K562 (cell line): Measurements from ENCODE around the gene CSNK1A1. TPM values are rescaled to one million over a fixed set of nuclear protein-coding genes. Genes with fewer than 3 reads are reported as not detected.

Experiments used
- ATF4 ChIP-seq: fragments of 450-650 bp; formaldehyde crosslinking; IDR thresholded peaks from 2 replicates; pipeline ENCODE4 v1.4.0; 2022; ENCODE audit warnings: mild to moderate bottlenecking, moderate library complexity
- CTCF ChIP-seq, 3 experiments: IDR thresholded peaks in 2 of 3; conservative IDR thresholded peaks in 1 of 3; 2 replicates each; pipeline ENCODE4 v1.5.1; 2011 to 2012; ENCODE audit warnings: low read length in 3 of 3, mild to moderate bottlenecking in 3 of 3, control low read depth in 2 of 3, improper control_type of control experiment in 1 of 3, inconsistent platforms in 1 of 3, low read depth in 1 of 3, mixed read lengths in 1 of 3, moderate library complexity in 1 of 3; ENCODE audit not compliant: insufficient read depth in 2 of 3
- DNMT1 ChIP-seq: fragments of 450-650 bp; IDR thresholded peaks from 2 replicates; pipeline ENCODE4 v1.6.1; 2016; ENCODE audit warnings: antibody characterized with exemption, mild to moderate bottlenecking
- GATAD2B ChIP-seq: fragments of 450-650 bp; IDR thresholded peaks from 2 replicates; pipeline ENCODE4 v1.6.1; 2017; ENCODE audit warnings: mild to moderate bottlenecking, borderline replicate concordance
- HNRNPH1 ChIP-seq: fragments of 200-400 bp; formaldehyde crosslinking; optimal IDR thresholded peaks from 2 replicates; pipeline ENCODE3; 2017; ENCODE audit warnings: low read depth, mild to moderate bottlenecking, low read length, moderate library complexity
- MEF2A ChIP-seq: IDR thresholded peaks from 2 replicates; pipeline ENCODE4 v1.6.1; 2011; ENCODE audit warnings: low read depth, mild to moderate bottlenecking, low read length, moderate library complexity; ENCODE audit not compliant: control insufficient read depth
- NBN ChIP-seq: fragments of 450-650 bp; IDR thresholded peaks from 2 replicates; pipeline ENCODE4 v1.6.1; 2016; ENCODE audit warnings: low read depth, mild to moderate bottlenecking
- NCOA6 ChIP-seq: fragments of 450-650 bp; IDR thresholded peaks from 2 replicates; pipeline ENCODE4 v1.6.1; 2017; ENCODE audit warnings: mild to moderate bottlenecking
- NEUROD1 ChIP-seq: fragments of 150-350 bp; IDR thresholded peaks from 2 replicates; pipeline ENCODE4 v1.6.1; 2014; ENCODE audit warnings: borderline replicate concordance, low read length, low read depth; ENCODE audit not compliant: partially characterized antibody
- NR1H2 ChIP-seq: sonication (generic); formaldehyde crosslinking; IDR thresholded peaks from 2 replicates; pipeline ENCODE4 v1.4.0; 2020; ENCODE audit warnings: mild to moderate bottlenecking, missing genetic modification reagents
- SIRT6 ChIP-seq: IDR thresholded peaks from one replicate; pipeline ENCODE4 v1.6.1; 2012; ENCODE audit warnings: low read depth, mild to moderate bottlenecking, control low read depth, inconsistent platforms, low read length, moderate library complexity
- SNAPC5 ChIP-seq: fragments of 250-450 bp; sonication (Bioruptor Pico); IDR thresholded peaks from 2 replicates; pipeline ENCODE4 v1.8.0; 2021; ENCODE audit warnings: moderate library complexity, mild to moderate bottlenecking, inconsistent platforms
- SRSF3 ChIP-seq: fragments of 200-400 bp; formaldehyde crosslinking; IDR thresholded peaks from 2 replicates; pipeline ENCODE4 v1.6.1; 2016; ENCODE audit warnings: mild to moderate bottlenecking, low read length, moderate library complexity; ENCODE audit not compliant: insufficient read depth
- TRIM25 ChIP-seq: fragments of 450-650 bp; IDR thresholded peaks from 2 replicates; pipeline ENCODE4 v1.7.0; 2016; ENCODE audit warnings: borderline replicate concordance
- USF2 ChIP-seq: sonication (generic); formaldehyde crosslinking; IDR thresholded peaks from 2 replicates; pipeline ENCODE4 v1.5.0; 2020; ENCODE audit warnings: missing genetic modification reagents
- ZBED1 ChIP-seq: IDR thresholded peaks from 2 replicates; pipeline ENCODE4 v1.6.1; 2014
- ZFP36 ChIP-seq: fragments of 150-350 bp; IDR thresholded peaks from 2 replicates; pipeline ENCODE4 v1.6.1; 2018; ENCODE audit warnings: low read length, low read depth; ENCODE audit not compliant: partially characterized antibody
- ZKSCAN3 ChIP-seq: fragments of 250-450 bp; sonication (Bioruptor Pico); IDR thresholded peaks from 2 replicates; pipeline ENCODE4 v1.4.0; 2020
- ZNF121 ChIP-seq: sonication (generic); formaldehyde crosslinking; conservative IDR thresholded peaks from 2 replicates; pipeline ENCODE4 v1.8.0; 2022; ENCODE audit warnings: missing genetic modification reagents
- ZNF239 ChIP-seq: fragments of 250-450 bp; sonication (Bioruptor Pico); IDR thresholded peaks from 2 replicates; pipeline ENCODE4 v1.4.0; 2020; ENCODE audit warnings: mild to moderate bottlenecking
- ZNF408 ChIP-seq: fragments of 250-450 bp; sonication (Bioruptor Pico); IDR thresholded peaks from 2 replicates; pipeline ENCODE4 v1.4.0; 2020; ENCODE audit warnings: low read depth, mild to moderate bottlenecking, moderate library complexity
- ZNF76 ChIP-seq: fragments of 250-450 bp; sonication (Bioruptor Pico); IDR thresholded peaks from 2 replicates; pipeline ENCODE4 v1.4.0; 2020; ENCODE audit warnings: mild to moderate bottlenecking, moderate library complexity, borderline replicate concordance
- polyA plus RNA-seq, 8 experiments: library from polyadenylated mRNA; depleted of rRNA in 4 of 8; stranded (reverse) in 5 of 8; unstranded in 3 of 8; fragments of >200 nt; fragmentation: Nextera tagmentation in 2 of 8; fragmentation: Illumina TruSeq in 1 of 8; extraction: Ambion mirVana in 2 of 8; extraction: Trizol in 1 of 8; gene quantifications; 2 replicates each; pipeline versions ENCODE4 v1.2.1 to v1.2.3, GENCODE V29; 2011 to 2014; ENCODE audit warnings: inconsistent platforms in 1 of 8, missing spikeins in 1 of 8
- total RNA-seq, 7 experiments: library from RNA; depleted of rRNA in 6 of 7; stranded (reverse); fragments of >200 nt in 6 of 7; fragmentation: Illumina TruSeq in 2 of 7; extraction: Trizol in 2 of 7; gene quantifications; 2 replicates each; pipeline versions ENCODE4 v1.2.1 to v1.2.3, GENCODE V29; 2011 to 2021; ENCODE audit warnings: low replicate concordance in 1 of 7

CSNK1A1 gene
- total and polyA plus RNA-seq, 9 of the 15 experiments (the other 6 are each of a cell fraction or from before 2014, with no cell fraction given), result 49.1 to 196 (median 154) TPM

GRCh38 chr5:149448831-149449714 lies 102.2 kb downstream of the CSNK1A1 start (continued):
- no peak for TF ChIP-seq TRIM25
- no peak for TF ChIP-seq NR1H2
- no peak for TF ChIP-seq MEF2A
- 0 out of 2 replicates have a peak, but pooled peaks have one; percentile 47 for TF ChIP-seq NBN
- no peak for TF ChIP-seq SRSF3
- no peak for TF ChIP-seq ZNF239 (CRISPR knock-in tag)
- TF ChIP-seq HNRNPH1, result no peak
- peak; percentile 70 to 86 (median 78) for TF ChIP-seq CTCF (IDR thresholded peaks at IDR 0.05 in 2 of 3, conservative IDR thresholded peaks at IDR 0.05 in 1 of 3; ENCODE audit: insufficient read depth in 2 of 3, low read depth in 1 of 3, low read length in 3 of 3)
- TF ChIP-seq ZBED1, result no peak
- TF ChIP-seq SIRT6, result no peak
- no peak for TF ChIP-seq NCOA6
- TF ChIP-seq DNMT1, result no peak
- TF ChIP-seq NEUROD1, result no peak
- TF ChIP-seq GATAD2B, result no peak
- TF ChIP-seq ZKSCAN3 (CRISPR knock-in tag), result no peak
- TF ChIP-seq ZNF76 (CRISPR knock-in tag), result no peak
- TF ChIP-seq ZFP36, result no peak
- no peak for TF ChIP-seq SNAPC5 (CRISPR knock-in tag)
- TF ChIP-seq USF2, result no peak
- TF ChIP-seq ZNF408 (CRISPR knock-in tag), result no peak
- no peak for TF ChIP-seq ZNF121 (CRISPR knock-in tag)
- TF ChIP-seq ATF4 (CRISPR knock-in tag), result peak; percentile 59
